Lower lobe of right lung (tissue), 2 donors: Measurements from ENCODE around the gene SLC30A2. TPM values are rescaled to one million over a fixed set of nuclear protein-coding genes. Genes with fewer than 3 reads are reported as not detected.

Source experiments
- ATAC-seq, 2 donors: fragments of 200-7000 bp; cut with Tn5 transposase; one replicate each; pipeline ENCODE4 v1.9.1; 2020 to 2022; ENCODE audit warnings: mild to moderate bottlenecking in 2 of 2, moderate library complexity in 2 of 2
- DNase-seq: peaks from one replicate; pipeline ENCODE4 v3.0.0-alpha.2; 2020
- H3K27ac ChIP-seq: fragments of 200-600 bp; one replicate; pipeline ENCODE4 v1.8.0; 2022
- H3K27me3 ChIP-seq: fragments of 200-600 bp; one replicate; pipeline ENCODE4 v1.8.0; 2022; ENCODE audit warnings: low read depth
- H3K36me3 ChIP-seq: fragments of 200-600 bp; one replicate; pipeline ENCODE4 v1.8.0; 2022; ENCODE audit warnings: mild to moderate bottlenecking
- H3K4me1 ChIP-seq: fragments of 200-600 bp; one replicate; pipeline ENCODE4 v1.8.0; 2022
- H3K4me3 ChIP-seq: fragments of 200-600 bp; one replicate; pipeline ENCODE4 v1.8.0; 2022; ENCODE audit warnings: mild to moderate bottlenecking
- H3K9me3 ChIP-seq: fragments of 200-600 bp; one replicate; pipeline ENCODE4 v1.8.0; 2022
- intact Hi-C: fragments of 100-400 bp; cut with DNase I; formaldehyde crosslinking; loops from one replicate; pipeline ENCODE4 v1.11.0; 2022
- total RNA-seq: library from RNA; stranded (reverse); fragmentation: NEBNext Ultra II Directional; extraction: Animal tissue kit (Norgen Biotek cat#: 25700); gene quantifications from one replicate; pipeline ENCODE4 v1.2.1, GENCODE V29; 2021
- TF ChIP-seq, protein P1 (sequence below): fragments of 200-600 bp; IDR thresholded peaks from one replicate; pipeline ENCODE4 v1.8.0; 2022; ENCODE audit warnings: antibody characterized with exemption, mild to moderate bottlenecking
- donor health status: DM: no; HTN: yes; CAD: no; lungs with severe emphysema.

Gene SLC30A2
- total RNA-seq, 1 donor from 2014 or later, result not detected

DNA sequence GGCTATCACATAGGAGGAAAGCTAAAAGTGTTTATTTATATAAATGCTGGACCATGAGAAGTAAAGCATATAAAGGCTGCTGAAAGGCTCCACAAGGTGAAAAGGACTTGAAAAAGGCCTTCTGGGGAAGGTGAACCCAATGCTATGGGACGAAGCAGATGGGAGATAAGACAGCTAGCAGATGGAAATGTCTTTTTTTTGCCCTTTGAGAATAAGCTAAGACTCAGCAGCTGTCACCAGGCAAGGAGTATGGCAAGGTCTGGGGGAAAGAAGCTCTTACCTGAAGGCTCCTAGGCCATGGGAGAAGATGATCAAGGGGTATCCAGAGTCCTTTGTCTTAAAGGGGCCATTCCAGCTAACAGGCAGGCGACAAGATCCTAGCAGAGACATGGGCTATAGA is 58.0 kb downstream of the SLC30A2 start:
- H3K4me3 ChIP-seq, result no peak overlapping the region
- H3K9me3 ChIP-seq, result no peaks in the 10 kb centered on the region
- intact Hi-C loops, result no loop called here
- peaks cover 59% of the 10 kb centered on the region for H3K36me3 ChIP-seq
- ATAC-seq (no peak), DNase-seq (no peak)
- no peak overlapping the region for H3K27ac ChIP-seq
- TF ChIP-seq, protein P1, sequence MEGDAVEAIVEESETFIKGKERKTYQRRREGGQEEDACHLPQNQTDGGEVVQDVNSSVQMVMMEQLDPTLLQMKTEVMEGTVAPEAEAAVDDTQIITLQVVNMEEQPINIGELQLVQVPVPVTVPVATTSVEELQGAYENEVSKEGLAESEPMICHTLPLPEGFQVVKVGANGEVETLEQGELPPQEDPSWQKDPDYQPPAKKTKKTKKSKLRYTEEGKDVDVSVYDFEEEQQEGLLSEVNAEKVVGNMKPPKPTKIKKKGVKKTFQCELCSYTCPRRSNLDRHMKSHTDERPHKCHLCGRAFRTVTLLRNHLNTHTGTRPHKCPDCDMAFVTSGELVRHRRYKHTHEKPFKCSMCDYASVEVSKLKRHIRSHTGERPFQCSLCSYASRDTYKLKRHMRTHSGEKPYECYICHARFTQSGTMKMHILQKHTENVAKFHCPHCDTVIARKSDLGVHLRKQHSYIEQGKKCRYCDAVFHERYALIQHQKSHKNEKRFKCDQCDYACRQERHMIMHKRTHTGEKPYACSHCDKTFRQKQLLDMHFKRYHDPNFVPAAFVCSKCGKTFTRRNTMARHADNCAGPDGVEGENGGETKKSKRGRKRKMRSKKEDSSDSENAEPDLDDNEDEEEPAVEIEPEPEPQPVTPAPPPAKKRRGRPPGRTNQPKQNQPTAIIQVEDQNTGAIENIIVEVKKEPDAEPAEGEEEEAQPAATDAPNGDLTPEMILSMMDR, result no peak
- H3K4me1 ChIP-seq, result peaks cover 23% of the 10 kb centered on the region
- H3K27me3 ChIP-seq, result no peaks in the 10 kb centered on the region

Other genes with a start within 250 kb of the SLC30A2 start
- 83.4 TPM for gene SELENON, start 245.9 kb downstream of the SLC30A2 start, total RNA-seq
- 51.1 TPM for gene MTFR1L, start 226.2 kb downstream of the SLC30A2 start, total RNA-seq
- not detected for gene AUNIP, start 186.7 kb downstream of the SLC30A2 start, total RNA-seq
- 9.3 TPM for gene PAQR7, start 170.4 kb downstream of the SLC30A2 start, total RNA-seq
- 56.6 TPM for gene STMN1, start 139.7 kb downstream of the SLC30A2 start, total RNA-seq
- 19.4 TPM for gene PAFAH2, start 48.1 kb downstream of the SLC30A2 start, total RNA-seq
- gene EXTL1, start 24.3 kb downstream of the SLC30A2 start, total RNA-seq, result 0.24 TPM
- 0.53 TPM for gene TRIM63, start 21.5 kb upstream of the SLC30A2 start, total RNA-seq
- gene PDIK1L, start 65.7 kb upstream of the SLC30A2 start, total RNA-seq, result 11.8 TPM
- 3.8 TPM for gene FAM110D, start 113.0 kb upstream of the SLC30A2 start, total RNA-seq
- not detected for gene C1orf232, start 122.8 kb upstream of the SLC30A2 start, total RNA-seq
- gene ZNF593, start 123.8 kb upstream of the SLC30A2 start, total RNA-seq, result 18.0 TPM
- not detected for gene ZNF593OS, start 125.7 kb upstream of the SLC30A2 start, total RNA-seq
- gene CNKSR1, start 131.4 kb upstream of the SLC30A2 start, total RNA-seq, result 25.0 TPM
- gene CATSPER4, start 144.5 kb upstream of the SLC30A2 start, total RNA-seq, result not detected
- 10.2 TPM for gene CEP85, start 188.1 kb upstream of the SLC30A2 start, total RNA-seq
- gene SH3BGRL3, start 234.0 kb upstream of the SLC30A2 start, total RNA-seq, result 204 TPM